Limb (tissue), 2 donors: ENCODE data around the gene KIAA1210.

Experiments
- DNase-seq, 2 donors: peaks; one replicate each; pipeline ENCODE4 v3.0.0-alpha.2; 2016; ENCODE audit errors: extremely low spot score in 2 of 2

KIAA1210 gene

DNA sequence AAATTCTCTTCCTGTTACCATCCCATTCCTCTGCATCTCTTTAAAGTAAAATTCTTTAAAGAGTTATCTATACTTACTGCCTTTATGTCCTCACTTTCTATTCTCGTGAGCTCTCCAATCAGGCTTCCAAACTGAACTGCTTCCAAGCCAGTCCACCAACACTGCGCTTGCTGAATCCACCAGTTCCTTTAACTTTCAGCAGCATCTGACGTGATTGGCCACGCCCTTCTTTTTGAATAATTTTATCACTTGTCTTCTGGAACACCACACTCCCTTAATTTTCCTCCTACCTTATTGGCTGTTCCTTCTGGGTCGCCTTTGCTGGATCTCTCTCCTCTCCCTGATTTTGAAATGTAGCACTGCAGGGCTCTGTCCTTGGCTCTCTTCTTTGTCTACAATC lies at the start of gene KIAA1210:
KIAA1210 (minus strand) TSS at position 163 of the 400 bp plus-strand sequence. CDS start 4,170 bp downstream, outside the sequence.
- DNase-seq: no peak

GRCh38 chrX:119177278-119177677 lies 49.7 kb upstream of the KIAA1210 start:
- no peak for DNase-seq

DNA sequence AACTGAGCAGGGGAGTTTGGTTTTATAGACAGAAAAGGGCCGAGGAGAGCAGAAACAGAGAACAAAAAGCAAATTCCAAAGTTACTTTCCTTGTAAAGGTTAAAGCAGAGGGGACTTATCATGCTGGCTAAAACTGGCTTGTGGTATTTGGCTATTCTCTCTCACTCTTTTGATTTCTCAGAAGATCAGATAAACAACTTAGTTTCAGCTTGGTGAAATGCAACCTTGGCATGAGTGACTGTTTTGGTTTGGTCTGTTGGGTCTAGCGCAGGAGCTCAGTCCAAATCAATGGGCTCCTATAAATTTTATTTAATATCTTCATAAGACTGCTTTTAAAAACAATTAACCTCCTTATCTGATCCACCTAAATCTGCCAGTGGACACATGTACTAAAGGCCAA lies 47.3 kb upstream of the KIAA1210 start:
- no peak for DNase-seq

- DNase-seq: no peak
Measured at GRCh38 chrX:119168104-119168503, 40.5 kb upstream of the KIAA1210 start.

DNA sequence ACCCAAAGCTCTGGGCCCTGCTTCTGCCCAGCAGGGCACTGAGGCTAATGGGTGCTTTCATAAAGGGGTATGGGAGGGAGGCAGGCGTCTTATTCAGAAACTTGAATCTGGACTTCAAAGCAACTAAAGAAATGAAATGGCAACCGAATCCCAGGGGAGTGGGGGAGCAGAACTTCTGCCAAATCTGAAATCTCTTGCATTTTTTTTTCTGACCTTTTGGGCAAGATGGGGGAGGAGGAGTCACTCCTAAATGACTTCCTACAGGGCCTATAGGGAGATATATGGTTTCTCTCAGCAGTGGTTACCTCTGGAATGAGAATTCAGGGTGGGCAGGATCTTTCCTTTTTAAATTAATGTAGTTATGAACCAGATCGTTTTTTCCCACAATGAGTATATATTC lies 30.6 kb upstream of the KIAA1210 start:
- DNase-seq: no peak

- no peak for DNase-seq
Measured at GRCh38 chrX:119156241-119156640, 28.6 kb upstream of the KIAA1210 start.

- no peak for DNase-seq
Measured at GRCh38 chrX:119155416-119156035, 27.9 kb upstream of the KIAA1210 start.

- peak; percentile 17 to 28 for DNase-seq
Measured at GRCh38 chrX:119151051-119151380, 23.4 kb upstream of the KIAA1210 start.

DNA sequence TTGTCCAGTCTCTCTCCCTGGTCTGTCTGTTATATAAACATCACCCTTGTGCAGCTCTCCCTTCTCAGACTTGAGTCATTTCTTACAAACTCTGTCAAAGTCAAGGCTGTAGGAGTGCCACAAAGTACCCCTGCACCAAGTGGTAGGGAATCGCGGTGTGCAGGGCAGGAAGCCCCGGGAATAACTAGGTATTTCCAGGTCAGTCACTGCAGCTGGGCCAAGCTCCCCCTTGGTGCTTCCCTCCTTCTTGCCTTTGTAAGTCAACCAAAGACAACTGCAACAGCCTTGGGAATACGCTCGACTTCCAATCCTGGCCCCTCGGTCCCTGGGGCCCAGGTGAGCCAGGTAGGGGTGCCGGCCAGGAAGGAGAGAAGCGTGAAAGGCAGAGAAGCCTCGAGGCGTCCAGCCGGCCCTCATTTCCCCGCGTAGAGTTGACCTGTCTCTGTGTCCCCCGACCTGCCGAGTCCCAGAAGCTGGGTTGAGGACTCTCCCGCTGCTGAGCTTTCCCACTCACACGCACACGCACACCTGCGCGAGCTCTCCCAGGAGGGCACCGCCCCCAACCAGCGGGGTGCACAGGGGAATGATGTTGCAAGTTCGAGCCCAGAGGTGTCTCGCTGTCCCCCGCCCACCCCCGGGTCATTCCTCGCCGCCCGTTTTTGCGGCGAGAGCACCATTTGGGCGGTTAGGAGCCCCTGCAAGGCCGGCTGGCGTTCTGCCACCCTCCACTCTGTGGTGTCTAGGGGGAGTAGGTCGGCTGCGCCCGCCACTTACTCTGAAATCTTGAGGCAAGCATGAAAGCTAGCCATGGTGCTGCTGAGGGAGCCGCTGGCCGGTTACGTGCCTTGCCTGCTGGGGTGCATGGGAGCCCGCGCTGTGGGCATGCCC lies 22.8 kb upstream of the KIAA1210 start:
- DNase-seq: no peak

- DNase-seq: no peak
Measured at GRCh38 chrX:119147486-119147885, 19.9 kb upstream of the KIAA1210 start.

GRCh38 chrX:119145241-119145653 lies 17.6 kb upstream of the KIAA1210 start:
- no peak for DNase-seq

- no peak for DNase-seq
Measured at GRCh38 chrX:119134466-119134865, 6.9 kb upstream of the KIAA1210 start.

DNA sequence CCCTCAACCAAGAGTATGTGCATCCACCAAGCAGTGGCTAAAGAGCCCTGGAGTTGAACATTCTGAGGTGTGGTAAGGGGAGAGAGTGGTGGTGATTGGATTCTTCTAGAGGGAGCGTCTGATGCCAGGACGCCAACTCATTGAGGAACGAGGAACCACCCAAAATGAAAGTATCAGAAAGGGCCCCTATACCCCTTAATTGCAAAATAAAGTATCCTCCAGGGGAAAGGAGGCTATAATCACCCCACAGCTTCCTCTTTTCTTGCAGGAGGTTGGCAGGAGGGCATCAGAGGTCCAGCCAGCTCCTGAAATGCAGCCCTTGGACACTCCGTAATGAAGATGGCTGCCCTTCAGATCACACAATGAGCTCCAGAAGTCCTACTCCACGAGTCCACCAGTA lies 5.3 kb upstream of the KIAA1210 start:
- no peak for DNase-seq

DNA sequence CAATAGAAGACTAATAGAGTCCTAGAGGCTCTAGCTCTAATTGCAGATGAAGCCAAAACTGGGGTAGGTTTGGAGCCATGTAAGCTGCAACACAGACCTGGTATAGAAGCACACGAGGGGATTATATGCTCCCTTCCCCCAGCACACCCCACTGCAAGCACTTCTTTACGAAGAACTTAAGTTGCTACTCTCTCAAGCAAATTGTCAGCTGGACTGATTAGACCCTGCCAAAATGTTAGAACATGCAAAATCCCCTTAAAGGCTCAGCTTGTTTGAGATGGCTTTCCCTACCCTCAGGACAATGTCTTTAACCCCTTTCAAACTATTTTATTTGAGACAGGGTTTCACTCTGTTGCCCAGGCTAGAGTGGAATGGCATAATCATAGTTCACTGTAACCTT lies 4.7 kb upstream of the KIAA1210 start:
- DNase-seq: no peak

DNA sequence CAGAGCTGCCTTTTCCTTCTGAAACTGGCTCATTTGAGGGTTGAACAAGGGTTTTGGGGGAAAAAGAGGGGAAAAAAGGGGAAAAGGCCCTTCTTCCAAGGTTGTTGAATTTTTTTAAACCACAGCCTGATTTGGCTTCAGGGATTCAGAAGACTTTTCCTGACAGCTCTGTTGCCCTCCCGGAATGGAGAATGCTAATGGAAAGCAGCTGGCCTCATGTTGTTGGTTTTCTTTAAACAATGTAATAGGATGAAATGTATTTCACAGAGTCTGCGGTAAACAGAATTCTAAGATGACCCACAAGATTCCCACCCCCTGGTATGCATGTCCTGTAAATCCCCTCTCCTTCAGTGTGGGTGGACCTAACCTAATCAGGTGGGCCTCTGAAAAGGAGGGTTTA lies 3.3 kb upstream of the KIAA1210 start:
- DNase-seq: no peak

DNA sequence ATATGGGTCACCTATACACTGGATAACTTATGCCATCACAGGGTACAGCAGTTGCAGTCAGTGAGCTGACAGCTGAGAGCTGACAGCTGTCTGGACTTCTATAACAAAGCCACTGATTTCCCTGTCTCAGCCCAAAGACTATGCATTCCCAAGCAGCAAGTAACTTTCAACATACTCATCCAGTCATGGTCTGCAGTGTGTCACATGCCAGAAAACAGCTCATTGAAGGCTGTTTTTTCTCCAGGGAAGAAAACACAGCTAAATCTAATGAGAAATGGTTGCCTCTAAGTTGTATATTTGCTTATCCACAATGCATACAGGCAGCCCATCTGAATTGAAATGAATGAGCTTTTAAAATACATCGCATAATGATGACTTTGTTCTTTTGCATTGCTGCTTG lies 6.3 kb downstream of the KIAA1210 start:
- no peak for DNase-seq

DNA sequence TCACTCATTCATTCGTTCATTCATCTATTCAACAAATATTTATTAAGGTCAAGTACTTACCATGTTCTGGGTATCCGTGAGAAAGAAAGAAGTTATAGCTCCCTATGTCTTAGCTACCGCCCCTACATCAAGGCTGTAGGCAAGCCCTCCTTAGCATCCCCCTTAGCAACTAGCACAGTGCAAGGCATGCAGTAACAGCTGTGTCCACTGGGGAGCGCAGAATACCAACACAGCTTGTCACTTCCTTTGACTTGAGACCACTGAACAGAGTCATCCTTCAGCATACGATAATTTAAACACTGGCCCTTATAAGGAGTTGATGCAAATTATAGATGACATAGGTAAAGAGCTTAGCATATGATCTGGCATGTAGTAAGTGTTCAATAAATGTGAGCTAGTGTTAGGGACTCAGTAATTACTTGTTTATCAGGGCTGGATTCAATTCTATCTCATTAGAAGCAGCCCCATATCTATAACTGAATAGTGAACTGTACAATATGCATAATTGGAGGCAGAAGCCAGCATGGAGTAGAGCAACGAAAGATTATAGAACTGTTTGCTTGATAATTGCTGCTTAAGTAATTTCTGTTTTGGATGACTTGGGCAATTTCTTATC lies 8.7 kb downstream of the KIAA1210 start:
- DNase-seq: peak; percentile 40 to 59

DNA sequence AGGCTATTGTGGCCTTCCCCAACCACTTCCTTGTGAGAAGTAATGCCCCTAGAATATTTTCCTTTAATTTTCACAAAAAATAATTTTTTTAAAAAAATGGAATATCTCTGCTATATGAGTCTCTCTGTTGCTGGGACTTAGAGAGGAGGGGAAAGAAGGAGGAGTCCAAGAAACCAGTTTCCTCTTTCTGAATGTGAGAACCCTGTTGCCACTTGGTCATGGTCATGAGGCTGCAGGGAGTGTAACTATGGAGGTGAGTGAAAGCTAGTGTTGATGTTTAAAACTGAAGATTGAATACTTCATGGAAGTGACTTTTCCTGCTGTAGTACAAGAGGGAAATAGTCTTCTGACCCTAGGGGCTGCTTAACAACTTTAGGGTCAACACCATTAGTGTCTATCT lies 20.4 kb downstream of the KIAA1210 start:
- DNase-seq: no peak

GRCh38 chrX:119105826-119106225 lies 21.8 kb downstream of the KIAA1210 start:
- no peak for DNase-seq

DNA sequence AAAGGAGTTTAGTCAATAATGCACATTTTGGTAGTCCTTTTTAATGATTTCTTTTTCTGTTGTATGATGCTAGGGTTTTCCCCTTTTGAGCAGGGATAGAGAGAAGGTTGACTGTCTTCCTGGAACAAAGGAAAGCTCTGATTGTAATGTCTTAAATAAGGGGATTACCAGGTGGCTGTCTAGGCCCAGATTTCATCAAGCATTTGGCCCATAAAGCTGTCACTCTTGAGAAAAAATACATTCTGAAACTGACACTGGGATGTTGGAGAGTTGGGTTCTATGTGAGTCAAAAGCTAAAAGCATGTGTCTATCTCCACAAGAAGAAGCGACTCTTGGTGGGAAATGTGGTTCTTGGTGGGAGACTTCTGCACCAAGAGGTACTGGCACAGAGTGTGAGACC lies 26.4 kb downstream of the KIAA1210 start:
- DNase-seq: no peak

DNA sequence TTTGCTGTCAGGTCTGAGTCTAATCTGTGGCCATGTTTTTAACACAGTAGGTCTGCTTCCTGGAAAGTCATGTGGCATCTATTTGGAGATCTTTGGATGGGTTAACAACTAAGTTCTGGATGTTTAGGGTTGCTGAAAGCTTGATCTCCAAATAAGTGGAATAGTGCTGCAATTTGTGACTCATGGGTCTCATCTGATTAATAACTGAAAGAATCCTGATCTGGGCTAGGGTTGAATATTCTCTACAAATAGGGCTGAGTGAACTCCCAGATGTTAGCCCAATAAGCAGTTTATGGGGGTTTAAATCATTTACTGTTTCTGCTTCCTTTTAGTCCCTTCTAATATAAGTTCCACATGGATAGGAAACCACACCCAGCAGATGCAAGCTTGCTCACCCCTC lies 31.7 kb downstream of the KIAA1210 start:
- DNase-seq: no peak

DNA sequence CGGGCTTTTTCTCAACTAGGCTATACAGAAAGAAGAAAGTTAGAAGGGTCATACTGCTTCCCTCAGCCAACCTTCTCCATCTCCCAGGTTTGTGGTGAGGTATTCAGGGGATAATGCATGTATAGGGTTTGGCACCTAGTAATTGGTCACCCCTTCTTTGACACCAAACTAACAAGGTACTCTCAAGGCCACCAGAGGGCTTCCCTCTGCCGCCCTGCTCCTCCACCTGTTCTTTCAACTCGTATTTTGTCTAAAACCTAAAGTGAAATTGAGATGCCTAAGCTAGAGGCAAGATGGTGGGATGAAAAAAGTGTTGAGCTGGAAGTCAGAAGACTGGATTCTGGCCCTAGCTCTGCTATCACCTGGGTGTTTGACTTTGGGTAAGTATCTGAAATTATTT lies 32.8 kb downstream of the KIAA1210 start:
- no peak for DNase-seq
